HG02840 (cell line): ENCODE results near the gene FLACC1.
"Not testable (repeated sequence)": the region's sequence is repeated elsewhere in the genome, so short reads cannot be mapped to it uniquely, and the experiment has no call there.

ENCODE experiments used
- ATAC-seq: cut with Tn5 transposase; IDR thresholded peaks from one replicate; pipeline ENCODE4 v1.9.1; 2021; ENCODE audit warnings: mild to moderate bottlenecking, moderate library complexity, moderate number of reproducible peaks; ENCODE audit not compliant: unreplicated experiment, low FRiP score

Gene FLACC1

DNA sequence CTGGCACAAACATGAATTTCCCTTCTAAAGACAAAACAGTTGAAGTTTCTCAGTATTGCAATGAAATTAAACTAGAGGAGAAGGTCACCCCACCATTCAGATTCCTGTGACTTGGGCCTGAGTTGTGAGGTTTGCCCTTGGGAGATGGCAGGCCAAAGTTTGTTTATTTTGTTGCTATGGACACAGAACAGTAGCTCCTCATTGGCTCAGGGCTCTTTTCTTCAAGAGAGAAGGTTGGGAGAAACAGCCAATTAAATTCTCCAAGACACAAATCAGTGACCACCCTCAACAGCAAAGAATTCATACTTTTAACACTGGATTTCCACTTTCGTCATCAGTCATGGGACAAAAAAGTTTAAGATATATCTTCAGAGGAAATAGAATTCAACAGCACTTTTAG lies at the start of gene FLACC1:
Gene FLACC1, minus strand, starts transcription at position 125 of the 400 bp plus-strand sequence. CDS start 5,941 bp downstream, outside the sequence.
- no peak for ATAC-seq

GRCh38 chr2:201406077-201406662 lies 49.0 kb upstream of the FLACC1 start:
- ATAC-seq = no peak

DNA sequence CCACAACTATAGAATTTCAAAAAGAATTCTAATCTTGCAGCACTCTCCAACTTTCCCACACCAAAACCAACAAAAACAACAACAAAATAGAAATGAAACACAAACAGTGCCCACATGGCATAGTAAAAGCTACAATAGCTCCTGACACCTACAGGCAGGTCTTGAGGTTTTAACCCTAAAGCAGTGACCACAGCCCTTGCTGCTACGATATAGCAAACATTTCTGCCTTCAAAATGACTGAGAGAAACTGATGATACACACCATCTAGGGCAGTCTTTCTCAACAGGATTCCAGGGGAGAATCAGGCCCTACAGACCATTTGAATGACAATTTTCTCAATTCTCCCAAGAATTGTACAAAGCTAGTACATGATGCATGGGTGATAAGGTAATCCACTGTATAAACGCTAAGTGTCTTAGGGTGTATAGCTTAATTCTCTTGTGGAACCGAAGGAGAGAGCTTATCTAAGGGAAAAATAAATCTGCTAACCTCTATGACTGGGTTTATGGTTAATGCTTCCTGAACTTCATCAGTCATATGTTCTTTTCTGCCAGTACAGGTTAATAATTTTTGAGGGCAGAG lies 47.6 kb upstream of the FLACC1 start:
- no peak for ATAC-seq

DNA sequence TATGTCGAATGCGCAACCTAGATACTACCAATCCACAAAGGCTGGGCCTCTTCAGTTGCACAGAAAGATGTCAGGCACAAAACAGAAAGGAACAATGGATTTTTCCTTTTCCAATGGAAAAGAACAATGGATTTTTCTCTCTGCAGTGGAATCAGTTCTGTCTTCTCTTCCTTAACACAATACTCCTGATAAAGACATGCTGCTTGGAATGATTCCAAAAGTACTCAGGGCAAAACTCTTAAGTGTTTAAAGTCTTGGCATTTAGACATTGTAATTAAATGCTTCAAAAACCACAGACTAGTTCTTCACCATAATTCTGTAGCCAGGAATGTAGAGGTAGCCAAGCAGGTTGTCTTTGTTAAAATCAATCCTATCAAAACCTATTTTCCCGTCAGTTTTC lies 46.7 kb upstream of the FLACC1 start:
- ATAC-seq = no peak

- no peak for ATAC-seq
Observed at GRCh38 chr2:201402651-201403562, 45.8 kb upstream of the FLACC1 start.

DNA sequence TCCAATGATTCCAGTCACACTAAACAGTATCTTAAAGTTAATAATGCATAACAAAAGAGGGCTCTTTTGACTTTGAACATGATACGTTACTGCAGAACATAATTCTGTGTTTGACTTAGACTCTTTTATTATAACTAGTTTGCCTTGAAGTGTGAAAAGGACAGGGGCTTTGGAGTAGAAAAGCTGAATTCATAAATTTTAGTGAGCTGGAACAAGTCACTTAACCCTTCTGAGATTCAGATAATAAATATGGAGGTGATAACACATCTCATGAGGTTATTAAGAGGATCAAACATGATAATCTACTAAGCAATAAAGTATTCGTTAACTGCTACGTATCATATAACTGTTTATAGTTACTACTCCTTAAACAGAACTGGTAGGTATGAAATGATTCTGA lies 44.7 kb upstream of the FLACC1 start:
- no peak for ATAC-seq

- no peak for ATAC-seq
Observed at GRCh38 chr2:201396595-201396994, 39.5 kb upstream of the FLACC1 start.

DNA sequence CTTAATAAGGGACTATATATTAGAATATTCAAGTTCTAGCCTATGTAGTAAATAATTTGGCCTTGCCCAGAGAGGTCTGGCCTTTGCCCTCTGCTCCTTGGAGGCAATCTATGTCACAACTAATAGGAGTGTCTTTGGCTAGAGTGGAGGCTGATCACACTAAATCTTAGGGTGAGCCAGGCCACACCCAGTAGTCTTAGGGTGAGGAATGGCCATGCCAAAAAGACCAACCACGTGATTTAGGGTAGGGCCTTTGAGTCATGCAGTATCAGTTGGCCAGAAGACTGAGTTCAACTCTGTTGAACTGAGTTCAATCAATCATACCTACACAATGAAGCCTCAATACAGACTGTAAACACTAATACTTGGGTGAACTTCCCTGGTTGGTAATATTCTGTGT lies 26.0 kb upstream of the FLACC1 start:
- ATAC-seq = no peak

- no peak for ATAC-seq
Observed at GRCh38 chr2:201378496-201379397, 21.6 kb upstream of the FLACC1 start.

DNA sequence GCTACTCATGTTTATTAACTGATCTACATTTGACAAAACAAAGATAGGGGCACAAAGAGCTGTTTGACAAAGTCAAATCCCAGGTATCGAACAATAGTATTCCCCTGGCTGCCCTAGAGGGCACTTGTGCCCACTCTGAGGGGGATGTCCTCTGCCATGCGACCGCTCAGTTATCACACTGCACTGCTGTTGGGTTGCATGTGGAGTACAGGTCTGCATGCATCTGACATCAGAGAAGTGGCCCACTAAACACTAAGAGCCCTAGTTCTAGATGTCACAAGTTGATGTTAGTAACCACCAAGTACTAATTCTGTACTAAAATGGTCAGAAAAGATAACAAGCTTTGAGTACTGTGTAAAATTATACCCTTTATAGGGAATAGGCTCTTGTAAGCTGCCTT lies 20.1 kb upstream of the FLACC1 start:
- no peak for ATAC-seq

GRCh38 chr2:201369775-201370174 lies 12.6 kb upstream of the FLACC1 start:
- ATAC-seq = no peak

DNA sequence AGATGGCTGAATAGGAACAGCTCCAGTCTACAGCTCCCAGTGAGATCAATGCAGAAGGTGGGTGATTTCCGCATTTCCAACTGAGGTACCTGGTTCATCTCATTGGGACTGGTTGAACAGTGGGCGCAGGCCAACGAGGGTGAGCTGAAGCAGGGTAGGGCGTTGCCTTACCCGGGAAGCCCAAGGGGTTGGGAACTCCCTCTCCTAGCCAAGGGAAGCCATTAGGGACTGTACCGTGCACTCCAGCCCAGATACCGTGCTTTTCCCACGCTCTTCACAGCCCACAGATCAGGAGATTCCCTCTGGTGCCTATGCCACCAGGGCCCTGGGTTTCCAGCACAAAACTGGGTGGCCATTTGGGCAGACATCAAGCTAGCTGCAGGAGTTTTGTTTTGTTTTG lies 12.2 kb upstream of the FLACC1 start:
- not testable (repeated sequence) for ATAC-seq

GRCh38 chr2:201366146-201366545 lies 9.0 kb upstream of the FLACC1 start:
- no peak for ATAC-seq

DNA sequence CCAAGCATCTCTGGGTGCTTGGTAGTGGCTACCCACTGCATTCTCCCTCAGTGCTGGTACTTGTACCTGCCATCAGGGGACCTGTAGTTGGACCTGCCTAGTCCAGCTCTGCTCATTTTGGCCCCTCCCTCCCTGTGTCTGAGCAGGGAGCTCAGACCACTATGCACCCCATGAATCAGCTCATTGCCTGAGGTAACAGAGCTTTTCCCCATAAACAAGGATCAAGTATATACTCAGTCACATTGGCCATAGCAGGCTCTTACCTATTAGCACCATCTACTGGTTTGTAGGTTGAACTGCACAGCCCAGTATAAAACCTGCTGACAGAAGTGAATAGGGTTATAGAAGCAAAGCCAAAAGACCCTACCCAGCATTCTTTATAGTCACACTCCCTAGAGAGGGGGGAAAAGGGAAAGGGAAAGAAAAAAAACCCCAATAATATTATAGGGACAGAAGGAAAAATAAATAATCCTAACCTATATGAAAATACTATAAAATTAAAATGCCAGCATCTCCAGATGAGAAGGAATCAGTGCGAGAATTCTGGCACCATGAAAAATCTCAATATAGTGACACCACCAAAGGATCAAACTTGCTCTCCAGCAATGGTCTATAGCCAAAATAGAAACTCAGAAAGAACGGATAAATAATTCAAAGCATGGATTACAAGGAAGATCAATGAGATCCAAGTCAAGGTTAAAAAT lies 6.9 kb upstream of the FLACC1 start:
- ATAC-seq = no peak

GRCh38 chr2:201362396-201362795 lies 5.3 kb upstream of the FLACC1 start:
- no peak for ATAC-seq

DNA sequence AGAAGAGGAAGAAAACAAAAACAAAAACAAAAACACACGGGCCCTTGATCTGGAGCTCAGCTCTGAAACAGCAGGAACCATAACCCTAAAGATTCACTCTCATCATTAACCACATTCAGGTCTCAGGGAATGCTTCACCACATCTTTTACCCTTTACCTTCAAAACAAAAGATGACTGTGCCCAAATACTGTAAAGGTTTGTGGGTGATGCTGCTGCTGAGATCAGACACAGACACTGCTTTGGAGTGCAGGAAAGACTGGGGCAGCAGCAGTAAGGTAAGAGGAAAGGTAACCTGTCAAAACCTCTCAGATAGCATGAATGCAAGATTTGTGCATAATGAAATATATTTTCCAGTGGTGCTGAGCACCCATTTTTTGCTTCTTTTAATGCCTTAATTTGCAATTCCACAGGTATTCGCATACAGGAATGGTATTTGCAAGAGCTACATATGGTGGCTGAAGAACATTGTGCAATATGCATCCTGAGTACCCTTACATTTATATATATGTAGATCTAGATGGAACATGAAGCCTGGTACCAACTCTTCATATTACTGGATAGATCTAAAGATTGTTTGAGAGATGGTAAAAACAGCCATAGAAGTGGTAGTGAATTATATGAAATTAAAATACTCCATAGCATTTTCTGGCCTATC lies 4.1 kb upstream of the FLACC1 start:
- no peak for ATAC-seq

DNA sequence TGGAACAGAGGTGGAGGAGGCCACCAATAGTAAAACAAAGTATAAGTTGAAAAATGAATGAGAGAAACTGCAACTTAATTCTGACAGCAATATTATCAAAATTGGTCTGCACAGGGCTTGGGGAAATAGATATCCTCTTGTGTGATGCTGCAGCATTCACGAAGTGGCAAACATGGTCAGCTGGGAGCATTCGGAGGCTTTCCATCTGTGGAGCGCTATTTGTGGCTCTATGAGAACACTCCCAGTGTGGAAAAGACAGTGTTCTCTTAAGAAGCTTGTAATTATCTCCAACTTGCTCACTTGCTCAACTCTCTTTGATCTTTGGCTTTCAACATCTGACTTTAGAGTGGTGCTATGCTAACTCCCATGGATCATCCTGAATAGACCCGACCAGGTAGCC lies 3.1 kb upstream of the FLACC1 start:
- ATAC-seq = no peak

DNA sequence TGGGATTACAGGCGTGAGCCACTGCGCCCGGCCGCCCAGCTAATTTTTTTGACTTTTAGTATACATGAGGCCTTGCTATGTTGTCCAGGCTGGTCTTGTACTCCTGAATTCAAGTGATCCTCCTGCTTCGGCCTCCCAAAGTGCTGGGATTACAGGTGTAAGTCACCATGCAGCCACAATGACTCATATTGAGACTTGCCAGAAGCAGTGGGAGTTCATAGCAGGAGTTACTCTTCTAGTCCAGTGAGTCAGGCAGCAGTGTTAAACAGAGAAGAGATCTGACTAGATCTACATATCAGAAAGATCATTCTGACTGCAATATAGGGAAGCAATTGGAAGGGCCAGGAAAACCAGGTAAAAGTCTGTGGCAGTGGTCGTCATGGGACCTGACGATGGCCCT lies 1.5 kb upstream of the FLACC1 start:
- no peak for ATAC-seq

GRCh38 chr2:201353116-201353515 lies 4.0 kb downstream of the FLACC1 start:
- ATAC-seq = no peak
